Panc1 (cell line): ENCODE measurements around the gene CCDC68.

Experiments used
- CTCF ChIP-seq: fragments of 450-650 bp; IDR thresholded peaks from 2 replicates; pipeline ENCODE4 v1.5.1; 2017; ENCODE audit warnings: mild to moderate bottlenecking
- POLR2AphosphoS5 ChIP-seq: IDR thresholded peaks from 2 replicates; pipeline ENCODE4 v1.6.1; 2012; ENCODE audit warnings: mild to moderate bottlenecking, low read depth, low read length, moderate library complexity
- REST ChIP-seq, 2 experiments: IDR thresholded peaks; 2 replicates each; pipeline ENCODE4 v1.6.1; 2011 to 2012; ENCODE audit warnings: low read depth in 2 of 2, control low read depth in 1 of 2, low read length in 1 of 2, mild to moderate bottlenecking in 1 of 2, moderate library complexity in 1 of 2; ENCODE audit not compliant: insufficient read depth in 1 of 2
- TCF7L2 ChIP-seq: IDR thresholded peaks from 2 replicates; pipeline ENCODE4 v1.6.1; 2011; ENCODE audit warnings: mild to moderate bottlenecking, low read depth, low read length, inconsistent platforms

- TF ChIP-seq CTCF (no peak), REST (IDR thresholded peaks at IDR 0.05; ENCODE audit: insufficient read depth in 1 of 2, low read depth in 2 of 2, low read length in 1 of 2) (no peak), POLR2AphosphoS5 (no peak), TCF7L2 (no peak)
Measured at GRCh38 chr18:54975598-54975997, 16.3 kb upstream of the CCDC68 start.
